Central memory CD8-positive, alpha-beta T cell (primary cell): ENCODE data around the gene SLC7A5.
"Not testable (repeated sequence)": the region's sequence is repeated elsewhere in the genome, so short reads cannot be mapped to it uniquely, and the experiment has no call there.

Experiments
- ATAC-seq: fragments of 150-1000 bp; cut with Tn5 transposase; replicated peaks from 2 replicates; pipeline ENCODE4 v1.10.0; 2022; ENCODE audit warnings: mild to moderate bottlenecking, moderate FRiP score, moderate number of reproducible peaks; ENCODE audit not compliant: poor library complexity, severe bottlenecking; ENCODE audit errors: extremely low read depth
- DNase-seq, 2 donors: peaks; one replicate each; pipeline ENCODE4 v3.0.0; 2021; ENCODE audit warnings: low spot score in 2 of 2
- H3K27ac Mint-ChIP-seq: one replicate; pipeline ENCODE4 v1.8.0; 2022; ENCODE audit warnings: low read depth, mild to moderate bottlenecking, moderate library complexity, mixed read lengths
- H3K27me3 Mint-ChIP-seq: one replicate; pipeline ENCODE4 v1.8.0; 2022; ENCODE audit warnings: mixed read lengths
- H3K36me3 Mint-ChIP-seq: one replicate; pipeline ENCODE4 v1.8.0; 2022; ENCODE audit warnings: mild to moderate bottlenecking, moderate library complexity, mixed read lengths; ENCODE audit not compliant: insufficient read depth
- H3K4me1 Mint-ChIP-seq: one replicate; pipeline ENCODE4 v1.8.0; 2022; ENCODE audit warnings: mixed read lengths
- H3K4me3 Mint-ChIP-seq: one replicate; pipeline ENCODE4 v1.8.0; 2022; ENCODE audit warnings: mild to moderate bottlenecking, moderate library complexity, mixed read lengths
- H3K9me3 Mint-ChIP-seq: one replicate; pipeline ENCODE4 v1.8.0; 2022; ENCODE audit warnings: mixed read lengths

Gene SLC7A5

GRCh38 chr16:87823181-87823929 is 46.0 kb downstream of the SLC7A5 start:
- ATAC-seq (no peak), DNase-seq (no peak)
- Mint-ChIP-seq H3K4me1 (no peaks in the 10 kb centered on the region), H3K27ac (peak overlapping the region; percentile 4), H3K4me3 (no peak overlapping the region), H3K9me3 (no peaks in the 10 kb centered on the region), H3K27me3 (no peaks in the 10 kb centered on the region), H3K36me3 (peaks cover 13% of the 10 kb centered on the region)

GRCh38 chr16:87822108-87822970 is 47.0 kb downstream of the SLC7A5 start:
- Mint-ChIP-seq H3K4me3 (no peak overlapping the region), H3K4me1 (no peaks in the 10 kb centered on the region), H3K27ac (no peak overlapping the region), H3K36me3 (peaks cover 10% of the 10 kb centered on the region), H3K9me3 (no peaks in the 10 kb centered on the region), H3K27me3 (no peaks in the 10 kb centered on the region)
- no peak for ATAC-seq
- no peak for DNase-seq

GRCh38 chr16:87821376-87822107 is 47.8 kb downstream of the SLC7A5 start:
- no peaks in the 10 kb centered on the region for H3K9me3 Mint-ChIP-seq
- H3K36me3 Mint-ChIP-seq = peaks cover 9% of the 10 kb centered on the region
- ATAC-seq = no peak
- H3K27ac Mint-ChIP-seq = peak overlapping the region; percentile 44
- H3K27me3 Mint-ChIP-seq = no peaks in the 10 kb centered on the region
- H3K4me3 Mint-ChIP-seq = no peak overlapping the region
- no peak for DNase-seq
- no peaks in the 10 kb centered on the region for H3K4me1 Mint-ChIP-seq

GRCh38 chr16:87819983-87820382 is 49.3 kb downstream of the SLC7A5 start:
- Mint-ChIP-seq H3K27me3 (no peaks in the 10 kb centered on the region), H3K9me3 (no peaks in the 10 kb centered on the region), H3K4me3 (no peak overlapping the region), H3K4me1 (no peaks in the 10 kb centered on the region), H3K36me3 (peaks cover 4% of the 10 kb centered on the region), H3K27ac (no peak overlapping the region)
- ATAC-seq (no peak), DNase-seq (no peak)

GRCh38 chr16:87819282-87819681 is 50.0 kb downstream of the SLC7A5 start:
- ATAC-seq (no peak), DNase-seq (no peak)
- no peak overlapping the region for H3K4me3 Mint-ChIP-seq
- peaks cover under 1% of the 10 kb centered on the region for H3K36me3 Mint-ChIP-seq
- no peak overlapping the region for H3K27ac Mint-ChIP-seq
- H3K9me3 Mint-ChIP-seq = no peaks in the 10 kb centered on the region
- H3K4me1 Mint-ChIP-seq = no peaks in the 10 kb centered on the region
- no peaks in the 10 kb centered on the region for H3K27me3 Mint-ChIP-seq

GRCh38 chr16:87818533-87819161 is 50.7 kb downstream of the SLC7A5 start:
- ATAC-seq (no peak), DNase-seq (no peak)
- Mint-ChIP-seq H3K4me3 (no peak overlapping the region), H3K27ac (peak overlapping the region; percentile 38), H3K27me3 (no peaks in the 10 kb centered on the region), H3K4me1 (no peaks in the 10 kb centered on the region), H3K36me3 (no peaks in the 10 kb centered on the region), H3K9me3 (no peaks in the 10 kb centered on the region)

GRCh38 chr16:87817910-87818309 is 51.4 kb downstream of the SLC7A5 start:
- H3K9me3 Mint-ChIP-seq = no peaks in the 10 kb centered on the region
- H3K4me1 Mint-ChIP-seq = no peaks in the 10 kb centered on the region
- peaks cover under 1% of the 10 kb centered on the region for H3K27me3 Mint-ChIP-seq
- ATAC-seq (no peak), DNase-seq (no peak)
- H3K27ac Mint-ChIP-seq = peak overlapping the region; percentile 38
- no peak overlapping the region for H3K4me3 Mint-ChIP-seq
- H3K36me3 Mint-ChIP-seq = no peaks in the 10 kb centered on the region

- H3K4me1 Mint-ChIP-seq, H3K27me3 Mint-ChIP-seq, H3K9me3 Mint-ChIP-seq, ATAC-seq, H3K36me3 Mint-ChIP-seq, DNase-seq, H3K27ac Mint-ChIP-seq, H3K4me3 Mint-ChIP-seq: not testable (repeated sequence)
Observed at GRCh38 chr16:87817370-87817769, 51.9 kb downstream of the SLC7A5 start.

GRCh38 chr16:87816507-87817100 is 52.7 kb downstream of the SLC7A5 start:
- H3K4me3 Mint-ChIP-seq = no peak overlapping the region
- no peak overlapping the region for H3K27ac Mint-ChIP-seq
- H3K4me1 Mint-ChIP-seq = no peaks in the 10 kb centered on the region
- H3K9me3 Mint-ChIP-seq = no peaks in the 10 kb centered on the region
- H3K27me3 Mint-ChIP-seq = peaks cover 14% of the 10 kb centered on the region
- DNase-seq (no peak), ATAC-seq (no peak)
- H3K36me3 Mint-ChIP-seq = no peaks in the 10 kb centered on the region

- ATAC-seq = no peak
- Mint-ChIP-seq H3K36me3 (no peaks in the 10 kb centered on the region), H3K4me3 (no peak overlapping the region), H3K9me3 (no peaks in the 10 kb centered on the region), H3K4me1 (no peaks in the 10 kb centered on the region), H3K27ac (no peak overlapping the region), H3K27me3 (peaks cover 24% of the 10 kb centered on the region)
- no peak for DNase-seq
Observed at GRCh38 chr16:87815567-87815966, 53.7 kb downstream of the SLC7A5 start.

GRCh38 chr16:87812200-87812656 is 57.1 kb downstream of the SLC7A5 start:
- peaks cover 26% of the 10 kb centered on the region for H3K27me3 Mint-ChIP-seq
- H3K27ac Mint-ChIP-seq = no peak overlapping the region

GRCh38 chr16:87811454-87811853 is 57.9 kb downstream of the SLC7A5 start:
- ATAC-seq, H3K4me1 Mint-ChIP-seq, H3K9me3 Mint-ChIP-seq, H3K4me3 Mint-ChIP-seq, DNase-seq, H3K36me3 Mint-ChIP-seq, H3K27ac Mint-ChIP-seq: not testable (repeated sequence)
- peaks cover 32% of the 10 kb centered on the region for H3K27me3 Mint-ChIP-seq

More at GRCh38 chr16:87812200-87812656, 57.1 kb downstream of the SLC7A5 start:
- H3K36me3 Mint-ChIP-seq = peaks cover 1% of the 10 kb centered on the region
- H3K4me3 Mint-ChIP-seq = no peak overlapping the region
- DNase-seq (no peak), ATAC-seq (no peak)
- no peaks in the 10 kb centered on the region for H3K9me3 Mint-ChIP-seq
- no peaks in the 10 kb centered on the region for H3K4me1 Mint-ChIP-seq
